ENCODE data around the gene NSFL1C.

The NSFL1C gene

DNA sequence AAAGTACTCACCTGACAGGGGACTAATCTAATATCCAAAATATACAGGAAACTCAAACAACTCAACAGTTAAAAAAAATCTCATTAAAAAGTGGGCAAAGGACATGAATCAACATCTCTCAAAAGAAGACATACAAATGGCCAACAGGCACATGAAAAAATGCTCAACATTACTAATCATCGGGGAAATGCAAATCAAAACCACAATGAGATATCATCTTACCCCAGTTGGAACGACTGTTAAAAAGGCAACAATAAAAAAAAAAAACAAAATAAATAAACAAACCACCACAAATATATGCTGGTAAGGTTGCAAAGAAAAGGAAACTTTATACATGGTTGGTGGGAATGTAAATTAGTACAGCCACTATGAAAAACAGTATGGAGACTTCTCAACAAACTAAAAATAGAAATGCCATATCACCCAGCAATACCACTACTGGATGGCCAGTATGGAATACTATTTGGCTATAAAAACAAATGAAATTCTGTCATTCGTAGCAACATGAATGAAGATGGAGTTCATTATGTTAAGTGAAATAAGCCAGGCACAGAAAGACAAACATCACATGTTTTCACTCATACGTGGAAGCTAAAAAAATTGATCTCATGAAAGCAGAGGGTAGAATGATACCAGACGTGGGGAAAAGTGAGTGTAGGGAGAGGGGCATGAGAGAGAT lies 17.9 kb upstream of the NSFL1C start:
- no peak for DNase-seq (ENCODE audit: low spot score)

DNA sequence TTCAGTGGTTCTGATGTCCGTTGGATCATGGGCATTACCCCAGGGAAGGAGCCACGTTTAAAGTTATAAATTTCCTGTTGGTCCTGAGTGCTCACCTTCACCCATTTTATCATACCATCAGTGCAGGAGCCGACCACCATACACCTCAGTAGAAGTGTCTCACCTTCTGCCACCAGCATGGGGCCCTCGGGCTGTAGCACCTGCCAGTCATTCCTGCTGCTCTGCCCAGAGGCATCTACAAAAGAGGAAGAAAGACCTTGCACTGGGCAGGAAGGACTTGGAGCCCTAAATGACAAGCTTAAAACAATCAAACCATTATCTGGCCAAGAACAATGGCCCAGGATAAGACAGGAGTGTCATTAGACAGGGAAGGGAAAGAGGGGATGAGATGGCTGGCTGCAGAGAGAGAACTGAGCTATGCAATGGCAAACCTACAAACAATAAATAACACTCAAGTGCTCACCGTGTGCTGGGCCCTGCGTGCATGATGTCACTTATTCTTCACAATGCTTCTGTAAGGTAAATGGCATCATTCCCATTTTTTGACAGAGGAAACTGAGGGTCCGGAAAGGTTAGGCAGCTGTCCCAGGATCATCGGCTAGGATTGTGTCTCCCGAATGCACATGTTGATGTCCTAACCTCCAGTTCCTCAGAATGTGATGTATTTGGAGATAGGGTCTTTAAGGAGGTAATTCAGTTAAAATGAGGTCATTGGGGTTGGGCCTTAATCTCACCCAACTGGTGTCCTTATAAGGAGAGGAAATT lies 13.4 kb upstream of the NSFL1C start:
- no peak for DNase-seq (ENCODE audit: low spot score)

DNA sequence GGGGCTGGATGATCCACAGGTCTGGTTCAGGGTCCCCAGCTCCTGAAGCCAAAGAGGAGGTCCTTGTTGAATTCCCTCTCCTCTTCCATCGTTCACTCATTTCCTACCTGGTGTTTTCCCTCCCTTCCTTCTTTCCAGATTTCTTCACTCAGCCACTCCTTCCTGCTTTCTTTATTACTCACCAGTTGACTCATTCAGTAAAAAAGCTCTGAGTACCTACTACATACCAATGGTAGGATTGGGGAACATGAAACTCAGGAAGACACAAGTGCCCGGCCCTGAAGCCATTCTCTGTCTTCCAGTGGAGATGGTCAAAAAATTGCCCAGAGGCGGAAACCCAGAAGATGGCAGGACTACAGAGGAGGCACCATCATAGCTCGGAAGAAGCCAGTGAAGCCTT lies 11.9 kb upstream of the NSFL1C start:
- DNase-seq (ENCODE audit: low spot score), result no peak

DNA sequence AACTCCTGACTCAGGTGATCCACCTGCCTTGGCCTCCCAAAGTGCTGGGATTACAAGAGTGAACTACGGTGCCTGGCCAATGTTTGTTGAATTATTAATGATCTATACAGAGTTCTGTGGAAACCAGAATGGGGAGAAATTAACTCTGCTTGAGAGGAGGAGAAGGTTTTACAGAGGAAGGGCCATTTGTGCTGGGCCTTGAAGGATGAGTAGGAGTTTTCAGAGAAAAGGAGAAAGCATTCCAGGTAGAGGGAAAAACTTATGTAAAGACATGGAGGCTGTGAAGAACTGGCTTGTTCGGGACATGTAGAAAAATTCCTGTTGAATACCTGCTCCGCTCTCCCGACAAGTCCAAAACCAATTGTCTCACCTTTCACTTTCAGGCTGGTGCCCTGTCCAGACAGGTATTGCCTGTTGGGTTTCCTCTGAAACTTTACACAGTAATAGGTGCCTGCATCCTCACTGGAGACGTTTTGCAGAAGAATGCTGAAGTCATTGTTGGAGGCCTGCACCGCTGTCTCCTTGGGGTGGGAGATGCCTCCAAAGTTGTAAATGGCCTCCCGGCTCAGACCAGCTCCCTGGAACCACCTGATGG lies 11.3 kb upstream of the NSFL1C start:
- no peak for DNase-seq (ENCODE audit: low spot score)

DNA sequence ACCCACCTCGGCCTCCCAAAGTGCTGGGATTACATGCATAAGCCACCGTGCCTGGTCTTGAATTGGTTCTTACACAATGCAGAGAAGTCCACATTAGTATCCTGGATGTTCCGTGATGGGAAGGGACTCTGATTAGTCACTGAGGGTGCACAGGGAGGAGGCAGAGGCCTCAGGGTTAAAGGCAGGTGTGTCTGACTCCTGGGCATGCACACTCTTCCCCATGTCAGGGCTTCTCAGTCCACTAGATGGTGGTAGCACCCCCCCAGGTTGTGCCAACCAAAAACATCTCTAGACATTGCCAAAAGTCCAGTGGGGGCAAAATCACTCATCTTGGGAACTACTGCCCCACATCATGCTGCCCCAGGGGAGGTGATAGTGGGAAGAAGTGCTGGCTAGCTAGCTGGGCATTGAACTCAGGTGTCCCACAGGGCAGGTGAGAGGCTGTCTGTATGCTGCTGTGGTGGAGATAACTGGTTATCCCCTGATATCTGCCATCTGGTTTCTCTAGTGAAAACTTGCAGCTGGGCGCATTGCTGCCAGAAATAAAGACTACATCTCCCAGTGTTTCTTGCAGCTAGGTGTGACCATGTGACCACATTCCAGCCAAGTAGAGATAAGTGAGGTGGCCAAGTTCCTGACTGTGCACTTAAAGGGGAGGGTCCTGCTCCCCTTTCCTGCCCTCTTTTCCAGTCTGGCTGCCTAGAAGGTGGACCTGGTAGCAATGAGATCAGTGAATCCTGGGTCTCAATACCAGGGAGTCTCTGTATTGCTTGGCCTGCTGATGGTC lies 8.4 kb upstream of the NSFL1C start:
- no peak for DNase-seq (ENCODE audit: low spot score)

DNA sequence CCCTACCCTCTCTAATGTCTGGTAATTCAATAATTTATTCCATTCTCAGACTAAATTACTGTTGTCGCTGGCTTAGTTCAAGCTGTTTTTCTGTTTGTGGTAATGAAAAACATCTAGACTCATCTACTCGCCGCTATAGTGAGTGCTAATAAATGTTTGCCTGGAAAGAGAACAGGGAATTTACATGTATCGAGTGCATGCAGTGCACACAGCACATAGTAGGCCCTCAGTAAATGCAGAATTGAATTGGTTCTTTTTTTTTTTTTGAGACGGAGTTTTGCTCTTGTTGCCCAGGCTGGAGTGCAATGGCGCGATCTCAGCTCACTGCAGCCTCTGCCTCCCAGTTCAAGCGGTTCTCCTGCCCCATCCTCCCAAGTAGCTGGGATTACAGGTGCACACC lies 7.7 kb upstream of the NSFL1C start:
- no peak for DNase-seq (ENCODE audit: low spot score)

DNA sequence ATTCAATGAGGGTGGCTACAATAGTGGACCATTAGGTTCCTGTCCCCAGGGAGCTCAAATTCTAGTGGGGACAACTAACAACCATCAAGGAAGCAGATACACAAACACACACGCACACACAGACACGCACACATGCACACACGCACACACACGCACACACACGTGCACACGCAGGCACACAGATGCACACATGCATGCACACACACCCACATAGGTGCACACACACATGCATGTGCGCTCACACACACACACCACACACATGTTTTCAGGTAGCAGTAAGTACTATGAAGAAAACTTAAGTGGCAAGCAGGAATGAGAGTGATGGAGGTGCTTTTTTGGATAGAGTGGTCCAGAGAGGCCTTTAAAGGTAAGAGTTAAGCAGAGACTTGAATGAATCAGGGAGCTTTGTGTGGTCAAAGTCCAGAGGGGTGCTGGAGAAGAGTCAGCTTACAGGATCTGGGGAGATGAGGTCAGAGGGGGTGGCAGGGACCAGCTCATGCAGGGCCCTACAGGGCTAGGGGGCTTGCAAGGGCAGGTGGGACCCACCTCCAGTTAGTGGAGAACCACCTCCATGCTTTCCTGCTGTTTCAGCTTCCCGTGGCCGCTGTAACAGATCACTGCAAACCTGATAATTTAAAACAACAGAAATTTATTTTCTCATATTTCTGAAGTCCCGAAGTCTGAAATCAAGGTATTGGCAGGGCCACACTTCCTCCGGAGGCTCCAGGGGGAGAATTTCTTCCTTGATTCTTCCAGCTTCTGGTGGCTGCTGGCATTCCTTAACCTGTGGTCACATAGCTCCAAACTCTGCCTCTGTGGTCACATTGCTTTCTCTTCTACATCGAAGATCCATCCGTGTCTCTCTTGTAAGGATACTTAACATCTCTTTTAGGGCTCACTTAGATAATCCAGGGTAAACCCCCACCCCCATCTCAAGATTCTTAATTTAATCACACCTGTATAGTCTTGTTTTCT lies 6.9 kb upstream of the NSFL1C start:
- DNase-seq (ENCODE audit: low spot score), result no peak

DNA sequence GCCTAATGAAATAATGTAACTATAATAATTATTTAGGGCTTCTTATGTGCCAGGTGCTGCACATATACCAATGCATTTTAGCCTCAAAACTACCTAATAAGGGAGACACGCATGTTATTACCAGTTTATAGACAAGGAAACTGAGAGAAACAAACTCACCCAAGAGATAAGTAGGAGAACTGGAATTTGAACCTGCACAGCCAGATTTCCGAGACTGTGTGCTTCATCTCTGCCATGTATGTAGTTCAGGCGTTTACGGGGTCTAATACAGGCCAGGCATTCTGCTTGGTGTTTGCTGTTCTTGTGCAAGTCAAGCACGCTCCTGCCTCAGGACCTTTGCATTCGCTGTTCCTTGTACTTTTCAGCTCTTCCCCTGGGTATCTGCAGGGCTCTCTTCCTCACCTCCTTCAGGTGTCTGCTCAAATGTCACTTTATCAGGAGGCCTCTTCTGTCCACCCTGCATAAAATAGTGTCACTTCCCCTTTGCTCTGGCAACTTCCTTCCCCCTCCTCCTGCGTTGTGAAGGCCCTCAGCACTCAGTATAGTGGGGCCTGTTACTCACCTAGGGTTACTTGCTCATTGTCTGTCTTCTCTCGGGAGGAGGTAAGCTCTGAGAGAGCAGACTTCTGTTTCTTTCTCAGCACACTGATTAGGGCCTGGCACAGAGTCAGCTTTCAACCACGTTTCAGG lies 6.1 kb upstream of the NSFL1C start:
- no peak for DNase-seq (ENCODE audit: low spot score)

DNA sequence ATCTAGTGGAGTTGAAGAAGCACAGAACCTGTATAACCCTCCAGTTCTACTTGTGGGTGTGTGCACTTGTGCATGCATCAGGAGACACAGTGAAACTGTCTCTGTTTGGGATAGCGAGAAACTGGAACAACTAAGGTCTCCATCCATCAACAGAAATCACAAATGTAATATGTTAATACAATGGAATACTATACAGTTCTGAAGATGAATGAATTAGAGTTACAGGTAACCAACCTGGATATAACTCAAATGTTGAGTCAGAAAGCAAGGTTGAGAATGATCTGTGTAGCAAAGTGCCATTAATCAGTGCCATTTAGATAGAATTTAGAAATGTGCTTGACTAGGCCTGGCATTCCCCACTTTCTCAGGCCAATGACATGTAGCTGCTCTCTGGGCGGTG lies 4.6 kb upstream of the NSFL1C start:
- DNase-seq (ENCODE audit: low spot score), result no peak

DNA sequence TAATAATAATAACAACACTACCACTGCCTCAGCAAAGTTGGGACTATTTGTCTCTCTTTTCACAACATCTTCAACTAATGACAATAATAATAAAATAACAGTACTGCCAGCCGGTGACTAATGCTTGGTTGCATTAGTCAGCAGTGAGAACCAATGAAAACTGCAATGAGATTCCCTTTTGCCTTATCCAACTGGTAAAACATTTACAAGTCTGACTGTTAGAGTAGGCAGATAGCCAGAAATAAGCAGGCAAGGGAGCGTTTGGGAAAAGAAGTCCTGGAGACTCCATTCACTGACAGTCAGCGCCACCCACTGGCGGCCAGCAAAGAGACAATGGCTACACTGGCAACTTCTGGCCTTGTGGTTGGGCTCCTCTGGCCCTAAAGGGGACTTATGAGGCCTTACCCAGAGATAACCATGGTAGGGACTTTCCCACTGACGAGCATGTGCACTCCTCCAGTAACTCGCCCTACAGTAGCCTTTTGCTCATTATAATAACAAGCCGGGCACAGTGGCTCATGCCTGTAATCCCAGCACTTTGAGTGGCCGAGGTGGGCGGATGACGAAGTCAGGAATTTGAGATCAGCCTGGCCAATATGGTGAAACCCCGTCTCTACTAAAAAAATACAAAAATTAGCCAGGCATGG lies 3.4 kb upstream of the NSFL1C start:
- DNase-seq (ENCODE audit: low spot score), result peak; percentile 84

DNA sequence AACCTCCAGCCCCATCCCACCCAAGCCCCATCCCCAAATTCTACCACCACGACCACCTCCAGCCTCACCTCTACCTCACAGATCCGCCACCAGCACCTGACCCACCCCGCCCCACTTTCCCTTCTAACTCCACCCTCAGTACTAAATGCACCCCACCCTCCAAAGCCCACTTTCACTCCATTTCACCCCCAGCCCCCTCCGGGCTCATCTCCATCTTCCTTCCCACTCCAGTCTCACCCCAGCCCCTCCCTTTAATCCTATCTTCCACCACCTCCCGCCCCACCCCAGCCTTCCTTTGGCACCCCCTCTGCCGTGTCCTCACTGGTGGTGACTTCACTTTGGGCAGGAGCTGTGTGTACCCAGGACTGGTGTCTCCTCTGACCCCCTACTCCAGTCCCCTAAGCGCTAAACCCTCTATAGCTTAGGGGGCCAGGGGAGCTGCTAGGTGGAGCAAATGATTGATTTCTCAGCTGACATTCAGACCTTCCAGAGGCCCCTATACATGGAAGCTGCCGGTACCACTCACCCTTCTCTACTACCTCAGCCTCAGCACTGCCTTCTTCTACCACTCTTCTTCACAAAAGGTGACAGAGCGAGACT lies 2.8 kb upstream of the NSFL1C start:
- DNase-seq (ENCODE audit: low spot score), result no peak

DNA sequence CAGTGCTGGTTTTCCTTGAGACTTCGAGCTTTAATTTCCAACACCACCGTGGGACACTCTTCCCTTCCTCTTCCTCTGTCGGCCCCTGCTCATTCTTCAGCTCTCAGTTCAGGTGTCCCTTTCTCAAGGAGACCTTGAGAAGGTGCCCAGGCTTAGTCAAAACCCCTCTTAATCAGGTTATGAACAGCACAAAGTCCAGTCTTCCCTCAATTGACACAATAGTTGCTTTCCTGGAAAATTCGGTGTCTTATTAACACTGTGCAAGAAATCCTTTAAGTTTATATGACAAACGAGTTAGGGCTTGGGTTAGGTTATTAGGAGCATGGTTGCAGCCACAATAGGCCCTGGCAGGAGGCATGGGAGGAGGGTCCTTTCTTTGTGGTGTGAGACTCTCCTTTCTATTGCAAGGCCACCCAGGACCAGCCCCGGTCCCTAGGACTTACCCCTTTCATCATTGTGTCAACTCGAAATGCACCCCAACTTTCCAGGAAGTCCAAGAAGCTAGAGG lies 1.5 kb upstream of the NSFL1C start:
- no peak for DNase-seq (ENCODE audit: low spot score)

DNA sequence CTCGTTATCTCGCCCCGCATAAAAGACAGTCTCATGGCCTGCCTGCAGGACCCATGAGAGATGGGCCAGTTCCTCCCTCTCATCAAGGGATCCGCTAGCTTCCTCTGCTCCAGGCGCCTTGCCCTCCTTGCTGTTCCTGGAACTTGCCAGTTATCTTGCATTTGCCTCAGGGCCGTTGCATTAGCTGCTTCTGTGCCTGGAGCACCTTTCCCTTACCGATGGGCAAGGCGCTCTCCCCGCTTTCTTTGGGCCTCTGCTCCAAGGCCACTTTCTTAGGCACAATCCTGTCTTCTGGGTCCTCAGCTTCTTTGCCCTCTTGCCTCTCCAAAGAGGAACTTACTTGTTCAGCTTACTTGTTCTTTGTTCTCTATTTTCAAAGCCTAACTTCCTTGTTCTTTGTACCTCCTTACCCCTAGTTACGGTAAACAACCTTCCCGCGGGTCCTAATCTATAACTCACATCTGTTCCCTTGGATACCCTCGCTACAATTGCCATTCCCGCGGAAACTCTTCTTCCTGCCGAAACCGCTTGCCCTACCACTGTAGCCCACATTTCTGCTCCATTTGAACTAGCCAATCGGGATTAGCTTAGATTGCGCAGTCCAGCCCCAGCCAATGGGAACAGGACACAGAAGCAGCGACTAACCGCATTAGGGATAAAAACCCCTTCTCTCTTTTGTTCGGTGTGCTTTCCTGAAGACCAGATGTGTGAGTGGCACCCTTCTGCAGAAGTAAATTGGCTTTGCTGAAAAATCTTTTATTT lies 887 bp upstream of the NSFL1C start:
- DNase-seq (ENCODE audit: low spot score), result peak; percentile 53

DNA sequence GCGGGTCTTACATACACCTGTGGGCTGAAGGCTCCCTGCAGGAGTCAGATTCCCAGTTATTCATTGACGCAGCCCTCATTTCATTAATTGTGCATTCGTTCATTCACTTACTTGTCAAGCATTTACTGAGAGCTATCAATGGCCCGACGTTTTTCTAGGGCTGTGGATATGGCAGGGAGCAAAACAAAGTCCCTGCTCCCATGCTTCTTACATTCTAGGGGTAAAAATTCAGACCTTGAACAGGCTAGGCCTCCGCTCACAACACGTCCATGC lies 369 bp upstream of the NSFL1C start:
- DNase-seq (ENCODE audit: low spot score), result no peak

DNA sequence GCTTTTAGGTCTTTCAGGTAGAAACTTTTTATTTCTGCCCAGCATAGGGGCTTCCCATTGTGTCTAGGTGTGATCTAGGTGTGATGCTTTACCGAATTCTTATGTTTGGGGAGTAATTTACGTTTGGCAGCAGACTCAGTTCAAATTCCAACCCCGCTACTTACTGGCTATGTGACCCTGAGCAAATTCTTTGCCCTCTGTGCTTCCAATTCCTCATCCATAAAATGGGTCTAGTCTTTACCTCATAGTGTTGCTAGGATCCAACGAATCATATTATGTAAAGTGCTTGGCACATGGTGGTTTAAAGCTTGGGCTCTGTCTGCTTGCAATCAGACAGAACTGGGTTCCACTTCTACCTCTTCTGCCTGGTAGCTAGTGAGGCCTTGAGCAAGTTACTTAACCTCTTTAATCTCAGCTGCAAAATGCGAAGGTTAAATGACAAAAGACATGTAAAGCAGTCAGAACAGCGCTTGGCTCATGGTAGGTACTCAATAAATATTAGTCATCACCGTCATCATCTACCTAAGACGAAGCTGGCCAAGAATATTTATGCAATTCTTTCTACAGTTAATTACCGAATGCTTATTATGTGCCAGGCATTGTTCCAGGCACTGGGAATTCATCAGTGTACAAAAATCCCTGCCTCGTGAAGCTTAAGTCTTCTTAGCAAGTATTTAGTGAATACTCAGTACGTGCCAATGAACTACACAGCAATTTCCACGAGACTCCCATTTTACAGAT lies 1.0 kb downstream of the NSFL1C start:
- DNase-seq (ENCODE audit: low spot score), result peak; percentile 7

DNA sequence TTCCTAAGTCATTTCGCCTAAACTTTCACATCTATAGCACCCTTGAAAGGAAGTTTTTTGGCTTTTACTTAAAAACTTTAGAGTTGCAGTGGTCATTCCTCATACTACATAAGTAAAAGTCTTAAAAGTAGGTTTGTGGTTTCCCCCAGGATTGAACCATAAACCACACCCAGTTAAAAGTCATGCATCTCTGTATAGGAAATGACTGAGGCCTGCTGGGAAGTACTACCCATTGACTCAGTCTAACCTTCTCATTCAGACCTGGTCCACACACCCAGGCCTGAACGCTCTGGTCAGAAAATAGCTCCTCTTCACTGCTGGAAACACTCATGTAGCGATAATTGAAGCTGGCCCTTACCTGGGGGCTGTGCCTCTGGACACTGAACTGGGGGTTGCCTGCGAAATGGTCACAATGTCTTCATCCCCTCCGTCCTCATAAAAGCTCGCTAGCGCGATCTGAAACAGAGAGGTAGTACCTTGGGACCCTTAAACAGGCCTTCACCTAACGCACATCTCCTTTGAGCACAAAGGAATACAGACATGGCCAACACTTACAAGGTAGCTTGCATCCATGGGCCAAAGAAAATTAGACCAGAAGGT lies 2.6 kb downstream of the NSFL1C start:
- DNase-seq (ENCODE audit: low spot score), result peak; percentile 24

DNA sequence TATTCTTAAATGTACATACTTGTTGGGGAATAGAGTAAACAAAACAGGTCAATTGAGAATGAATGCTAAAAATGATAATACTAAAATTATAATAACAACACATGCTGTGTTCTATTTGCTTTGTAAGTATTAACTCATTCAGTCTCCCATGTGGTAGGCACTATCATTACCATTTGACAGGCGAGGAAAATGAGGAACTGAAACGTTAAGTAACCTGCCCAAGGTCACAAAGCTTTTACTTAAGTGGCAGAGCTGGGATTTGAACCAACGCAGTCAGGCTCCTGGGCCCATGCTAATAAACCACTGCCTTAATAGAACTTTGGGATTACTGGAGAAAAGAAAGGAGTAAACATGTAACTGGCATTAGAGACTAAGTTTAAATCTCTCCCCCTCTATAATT lies 3.8 kb downstream of the NSFL1C start:
- no peak for DNase-seq (ENCODE audit: low spot score)

DNA sequence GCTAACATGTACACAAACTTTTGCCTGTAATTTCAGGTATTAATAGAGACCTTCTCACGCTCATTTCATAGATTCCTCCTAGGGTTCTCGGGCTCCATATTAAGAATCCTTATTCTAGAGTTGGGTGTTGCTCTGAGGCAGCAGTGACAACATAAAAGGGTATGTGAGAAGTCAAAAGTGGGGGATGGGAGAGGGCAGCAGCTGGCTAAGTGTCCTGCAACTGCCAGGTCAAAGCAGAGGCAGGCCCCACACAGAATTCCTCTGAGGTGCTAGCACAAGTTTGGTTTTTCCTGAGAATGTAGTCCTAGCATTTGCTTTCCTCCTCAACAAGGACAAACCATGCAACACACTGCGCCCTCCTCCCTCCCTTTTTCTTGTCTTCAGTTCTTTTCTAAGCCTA lies 4.6 kb downstream of the NSFL1C start:
- DNase-seq (ENCODE audit: low spot score), result no peak

All from ecto neural progenitor cell (in vitro differentiated cells).